ENCODE measurements around the gene JPH3.

DNA sequence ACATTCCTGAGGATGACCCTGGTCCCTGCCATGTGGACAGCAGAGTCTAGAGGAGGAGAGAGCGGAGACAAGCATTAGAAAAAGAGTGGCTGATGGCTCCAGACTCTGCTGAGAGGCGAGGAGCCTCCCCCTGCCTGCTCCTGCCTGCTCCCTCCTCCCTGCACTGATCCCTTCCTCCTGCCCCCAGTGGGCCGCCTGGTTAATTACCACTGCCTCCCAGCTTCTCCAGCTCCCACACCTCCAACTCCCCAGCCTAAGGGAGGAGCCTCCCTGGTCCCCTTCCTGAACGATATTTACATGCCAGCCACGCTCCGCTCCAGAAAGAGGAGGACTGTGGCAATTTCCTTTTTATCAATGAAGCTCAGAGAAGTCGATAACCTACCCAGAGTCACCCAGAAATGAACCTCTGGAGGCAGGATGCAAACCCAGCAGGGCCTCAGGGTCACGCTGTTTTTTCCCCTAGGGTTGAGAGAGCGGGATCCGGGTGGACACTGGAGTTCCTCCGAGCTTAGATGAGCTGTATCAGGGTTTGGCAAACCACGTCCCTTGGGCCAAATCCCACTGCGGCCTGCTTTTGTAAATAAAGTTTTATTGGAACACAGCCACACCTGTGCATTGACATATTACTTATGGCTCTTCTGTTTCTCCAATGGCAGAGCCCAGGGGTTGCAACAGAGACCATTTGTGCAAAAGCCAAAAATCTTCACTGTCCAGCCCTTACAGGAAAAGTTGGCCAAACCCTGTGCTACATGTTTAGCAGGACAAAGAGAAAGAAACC, 27.1 kb upstream of the JPH3 start:
- TF ChIP-seq, protein P1, sequence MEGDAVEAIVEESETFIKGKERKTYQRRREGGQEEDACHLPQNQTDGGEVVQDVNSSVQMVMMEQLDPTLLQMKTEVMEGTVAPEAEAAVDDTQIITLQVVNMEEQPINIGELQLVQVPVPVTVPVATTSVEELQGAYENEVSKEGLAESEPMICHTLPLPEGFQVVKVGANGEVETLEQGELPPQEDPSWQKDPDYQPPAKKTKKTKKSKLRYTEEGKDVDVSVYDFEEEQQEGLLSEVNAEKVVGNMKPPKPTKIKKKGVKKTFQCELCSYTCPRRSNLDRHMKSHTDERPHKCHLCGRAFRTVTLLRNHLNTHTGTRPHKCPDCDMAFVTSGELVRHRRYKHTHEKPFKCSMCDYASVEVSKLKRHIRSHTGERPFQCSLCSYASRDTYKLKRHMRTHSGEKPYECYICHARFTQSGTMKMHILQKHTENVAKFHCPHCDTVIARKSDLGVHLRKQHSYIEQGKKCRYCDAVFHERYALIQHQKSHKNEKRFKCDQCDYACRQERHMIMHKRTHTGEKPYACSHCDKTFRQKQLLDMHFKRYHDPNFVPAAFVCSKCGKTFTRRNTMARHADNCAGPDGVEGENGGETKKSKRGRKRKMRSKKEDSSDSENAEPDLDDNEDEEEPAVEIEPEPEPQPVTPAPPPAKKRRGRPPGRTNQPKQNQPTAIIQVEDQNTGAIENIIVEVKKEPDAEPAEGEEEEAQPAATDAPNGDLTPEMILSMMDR (IDR thresholded peaks at IDR 0.05; ENCODE audit: poor library complexity), result no peak
- TF ChIP-seq EZH2 (IDR thresholded peaks at IDR 0.05; ENCODE audit: borderline replicate concordance), result no peak
